Epithelial cell of proximal tubule (primary cell): Measurements from ENCODE around the gene FBXW11. TPM values are rescaled to one million over a fixed set of nuclear protein-coding genes. Genes with fewer than 3 reads are reported as not detected.

Experiments used
- DNase-seq: peaks from one replicate; pipeline ENCODE4 v3.0.0-alpha.2; 2011; ENCODE audit warnings: low read depth
- H3K4me3 ChIP-seq: 2 replicates; pipeline ENCODE4 v1.5.1; 2011; ENCODE audit warnings: low read depth, mild to moderate bottlenecking, low read length
- total RNA-seq: library from RNA; depleted of rRNA; stranded (reverse); fragments of >200 nt; gene quantifications from 2 replicates; pipeline ENCODE4 v1.2.3, GENCODE V29; 2015
- TF ChIP-seq, protein P1 (sequence below): conservative IDR thresholded peaks from 2 replicates; pipeline ENCODE4 v1.5.1; 2012; ENCODE audit warnings: low read depth, mild to moderate bottlenecking, low read length

The FBXW11 gene
- total RNA-seq, 1 donor from 2014 or later = 42.8 TPM

DNA sequence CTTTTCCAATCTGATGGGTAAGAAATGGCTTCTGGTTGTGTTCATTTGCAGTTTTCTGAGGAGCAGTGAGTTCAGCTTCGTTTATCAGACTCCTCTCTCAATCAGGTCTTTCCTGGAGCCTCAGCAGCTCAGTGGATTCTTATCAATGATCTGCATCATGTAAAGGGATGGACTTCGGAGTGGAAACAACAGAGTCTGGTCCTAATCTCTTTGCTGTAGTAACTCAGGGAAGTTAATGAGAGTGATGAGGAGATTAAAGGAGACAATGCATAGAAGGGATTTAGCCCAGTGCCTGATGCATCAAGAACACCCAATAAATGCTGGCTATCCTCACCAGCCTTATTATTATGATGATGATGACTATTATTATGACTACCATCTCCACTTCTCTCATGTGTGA lies 173.7 kb downstream of the FBXW11 start:
- TF ChIP-seq, protein P1, sequence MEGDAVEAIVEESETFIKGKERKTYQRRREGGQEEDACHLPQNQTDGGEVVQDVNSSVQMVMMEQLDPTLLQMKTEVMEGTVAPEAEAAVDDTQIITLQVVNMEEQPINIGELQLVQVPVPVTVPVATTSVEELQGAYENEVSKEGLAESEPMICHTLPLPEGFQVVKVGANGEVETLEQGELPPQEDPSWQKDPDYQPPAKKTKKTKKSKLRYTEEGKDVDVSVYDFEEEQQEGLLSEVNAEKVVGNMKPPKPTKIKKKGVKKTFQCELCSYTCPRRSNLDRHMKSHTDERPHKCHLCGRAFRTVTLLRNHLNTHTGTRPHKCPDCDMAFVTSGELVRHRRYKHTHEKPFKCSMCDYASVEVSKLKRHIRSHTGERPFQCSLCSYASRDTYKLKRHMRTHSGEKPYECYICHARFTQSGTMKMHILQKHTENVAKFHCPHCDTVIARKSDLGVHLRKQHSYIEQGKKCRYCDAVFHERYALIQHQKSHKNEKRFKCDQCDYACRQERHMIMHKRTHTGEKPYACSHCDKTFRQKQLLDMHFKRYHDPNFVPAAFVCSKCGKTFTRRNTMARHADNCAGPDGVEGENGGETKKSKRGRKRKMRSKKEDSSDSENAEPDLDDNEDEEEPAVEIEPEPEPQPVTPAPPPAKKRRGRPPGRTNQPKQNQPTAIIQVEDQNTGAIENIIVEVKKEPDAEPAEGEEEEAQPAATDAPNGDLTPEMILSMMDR = no peak
- no peak overlapping the region for H3K4me3 ChIP-seq
- DNase-seq = no peak

DNA sequence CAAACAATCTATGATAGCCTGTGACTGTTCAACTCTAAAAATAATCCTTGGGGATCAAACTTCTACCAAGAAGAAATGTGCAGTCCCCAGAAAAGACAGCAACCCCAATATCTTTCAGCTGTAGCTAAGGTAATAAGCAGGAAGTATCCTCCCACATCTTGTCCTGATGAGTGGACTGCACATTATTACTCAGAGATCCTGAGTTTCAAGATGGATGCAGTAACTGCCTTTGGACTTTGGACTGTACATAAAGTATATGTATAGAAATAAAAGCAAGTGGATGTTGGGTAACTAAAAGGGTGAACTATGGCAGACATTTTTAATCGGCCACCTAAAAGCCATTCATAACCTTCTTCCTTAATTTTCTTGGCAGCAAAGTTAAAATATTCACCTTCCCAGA lies 175.8 kb downstream of the FBXW11 start:
- TF ChIP-seq, protein P1 = no peak
- no peak for DNase-seq

DNA sequence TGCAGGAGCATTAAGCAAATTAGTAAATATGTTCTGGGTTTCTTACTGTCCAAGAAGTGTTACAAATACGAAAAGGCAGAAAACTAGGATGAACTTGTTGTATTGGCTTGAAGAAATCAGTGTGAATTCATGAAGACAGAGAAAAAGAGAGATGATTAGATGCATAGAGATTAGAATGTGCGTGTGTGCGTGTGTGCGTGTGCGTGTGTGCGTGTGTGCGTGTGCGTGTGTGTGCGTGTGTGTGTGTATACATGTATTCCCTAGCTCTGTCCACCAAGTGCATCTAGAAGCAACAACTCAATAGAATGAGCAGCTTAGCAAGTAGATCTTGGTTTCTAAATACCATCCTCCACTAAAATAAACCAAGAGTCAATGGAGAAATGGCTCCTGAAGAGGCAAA lies 179.3 kb downstream of the FBXW11 start:
- DNase-seq = no peak
- H3K4me3 ChIP-seq = no peak overlapping the region
- TF ChIP-seq, protein P1 = no peak

More for the DNA sequence above, 175.8 kb downstream of the FBXW11 start:
- no peak overlapping the region for H3K4me3 ChIP-seq

DNA sequence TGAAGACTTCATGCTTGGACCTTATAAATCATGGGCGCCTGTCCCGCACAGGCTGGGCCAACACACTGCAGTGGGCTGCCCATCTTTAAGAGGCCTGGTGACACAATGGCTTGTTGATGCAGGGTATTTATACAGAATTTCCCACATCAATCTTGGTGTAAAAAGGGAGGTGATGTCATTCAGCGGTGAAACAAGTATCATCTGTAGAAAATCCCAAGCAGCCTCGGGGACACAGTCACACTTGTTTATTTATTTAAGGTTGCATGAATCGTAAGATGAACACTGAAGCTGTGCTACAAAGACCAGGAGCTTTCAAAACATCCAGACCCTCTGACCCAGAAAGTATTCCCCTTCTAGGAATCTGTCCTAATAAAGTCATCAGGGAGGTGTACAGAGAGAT lies 180.3 kb downstream of the FBXW11 start:
- TF ChIP-seq, protein P1 = no peak
- no peak for DNase-seq
- H3K4me3 ChIP-seq = no peak overlapping the region

DNA sequence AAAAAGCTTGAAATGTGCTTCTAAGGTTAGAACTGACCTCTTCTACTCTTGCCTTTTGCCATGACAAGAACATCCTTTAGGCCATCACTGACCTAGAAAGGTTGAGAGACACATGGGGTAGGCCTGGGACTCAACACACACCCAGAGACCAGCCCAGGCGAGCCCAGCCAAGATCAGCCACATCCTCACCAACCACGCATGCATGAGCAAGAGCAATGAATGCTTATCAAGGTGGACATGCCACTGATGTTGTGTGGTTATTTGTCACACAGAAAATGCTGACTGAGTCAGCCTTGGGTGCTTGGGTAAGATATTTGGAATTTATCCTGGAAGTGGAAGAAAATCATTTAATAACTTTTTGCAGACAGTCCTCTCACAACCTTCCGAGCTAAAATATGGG lies 181.4 kb downstream of the FBXW11 start:
- TF ChIP-seq, protein P1 = no peak
- no peak for DNase-seq
- H3K4me3 ChIP-seq = no peak overlapping the region

DNA sequence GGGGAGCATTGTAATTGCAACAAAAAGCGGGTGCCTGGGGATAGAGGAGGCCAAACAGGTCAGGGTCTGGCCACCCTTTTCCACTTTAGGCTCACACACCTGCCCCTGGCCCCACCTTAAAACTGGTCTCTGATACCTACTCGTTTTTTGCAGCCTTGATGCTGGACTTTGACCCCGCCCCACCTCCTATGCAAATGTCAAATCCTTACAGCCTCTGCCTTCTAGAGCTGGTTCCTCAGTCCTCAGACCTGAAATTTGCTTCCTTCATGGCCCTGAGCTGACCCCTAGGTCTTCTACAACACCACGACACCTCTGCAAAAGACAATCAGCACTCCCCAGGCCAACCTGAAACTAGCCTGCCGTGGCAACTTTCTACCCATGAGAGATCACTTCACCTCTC lies 183.2 kb downstream of the FBXW11 start:
- no peak for DNase-seq
- TF ChIP-seq, protein P1 = no peak
- no peak overlapping the region for H3K4me3 ChIP-seq

DNA sequence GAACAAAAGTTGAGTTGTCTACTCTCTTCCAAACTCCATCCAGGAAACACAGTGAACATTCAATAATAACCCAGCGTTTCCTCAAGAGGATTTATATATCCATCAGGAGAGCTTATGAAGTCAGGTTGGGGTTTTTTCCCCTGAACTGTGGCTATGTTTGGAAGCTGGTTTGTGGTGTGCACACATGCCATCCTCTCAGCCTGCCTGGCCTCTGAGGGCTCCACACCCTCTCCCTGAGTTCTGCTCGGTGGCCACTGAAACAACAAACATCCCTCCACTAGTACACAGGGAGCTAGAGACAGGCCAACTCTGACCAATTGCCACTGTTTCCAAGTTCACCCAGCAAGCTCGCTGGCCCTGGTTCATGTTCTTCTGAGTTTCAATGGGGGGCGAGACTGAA lies 185.2 kb downstream of the FBXW11 start:
- TF ChIP-seq, protein P1 = no peak
- no peak overlapping the region for H3K4me3 ChIP-seq
- no peak for DNase-seq
